ENCODE results near the gene RWDD1. TPM values are rescaled to one million over a fixed set of nuclear protein-coding genes. Genes with fewer than 3 reads are reported as not detected.
"Not testable (repeated sequence)": the region's sequence is repeated elsewhere in the genome, so short reads cannot be mapped to it uniquely, and the experiment has no call there.

RWDD1 gene
- total and polyA plus RNA-seq, 2 donors (not counting 1 experiment from before 2014, with no cell fraction given) = 18.0 to 22.4 TPM

GRCh38 chr6:116604868-116605267 lies 33.6 kb downstream of the RWDD1 start:
- CTCF ChIA-PET; ATAC-seq (ENCODE audit: low read depth); H3K9me3 ChIP-seq (ENCODE audit: control extremely low read depth in 1 of 3, control insufficient read depth in 2 of 3, insufficient read depth in 1 of 3, low read length in 2 of 3); H4K20me1 ChIP-seq (ENCODE audit: control insufficient read depth, insufficient read depth, low read length, poor library complexity, severe bottlenecking); H2AFZ ChIP-seq (ENCODE audit: insufficient read depth, low read depth, low read length, poor library complexity, severe bottlenecking); H3K4me3 ChIP-seq (ENCODE audit: control extremely low read depth in 1 of 5, extremely low read depth in 1 of 5, insufficient read depth in 1 of 5, low read depth in 2 of 5, low read length in 4 of 5); H3K27ac Mint-ChIP-seq; H3K4me3 Mint-ChIP-seq; H3K9ac ChIP-seq (ENCODE audit: low read length); H3K27ac ChIP-seq (ENCODE audit: low read length in 2 of 2); H3K4me1 Mint-ChIP-seq; DNase-seq; H3K9me3 Mint-ChIP-seq (ENCODE audit: insufficient read depth); H3K79me2 ChIP-seq (ENCODE audit: control insufficient read depth, insufficient read depth, low read length); H3K4me1 ChIP-seq (ENCODE audit: control insufficient read depth in 2 of 2, insufficient read depth in 2 of 2, low read length in 2 of 2); H3K4me2 ChIP-seq (replicated peaks; ENCODE audit: low read depth, low read length, poor library complexity, severe bottlenecking); H3K36me3 ChIP-seq (replicated peaks in 1 of 2; ENCODE audit: control extremely low read depth in 1 of 2, control insufficient read depth in 1 of 2, extremely low read depth in 1 of 2, insufficient read depth in 2 of 2, low read length in 1 of 2); POLR2A ChIA-PET; H3K27me3 ChIP-seq (replicated peaks in 1 of 4; ENCODE audit: control extremely low read depth in 1 of 4, control insufficient read depth in 3 of 4, insufficient read depth in 4 of 4, low read length in 3 of 4); intact Hi-C loops (cut with micrococcal nuclease); H3K27me3 Mint-ChIP-seq: not testable (repeated sequence)
- no CpG with 5 or more reads among the region's 3 CpGs for whole genome bisulfite sequencing (ENCODE audit: insufficient coverage)

- no peak overlapping the region for H2AFZ ChIP-seq (ENCODE audit: insufficient read depth, low read depth, low read length, poor library complexity, severe bottlenecking)
- TF ChIP-seq CTCF (IDR thresholded peaks at IDR 0.05) = no peak
- POLR2A ChIA-PET = no interaction called here
- CTCF ChIA-PET = no interaction called here
- peaks cover 0 to 3% of the 10 kb centered on the region in 2 experiments for H3K36me3 ChIP-seq (replicated peaks in 1 of 2; ENCODE audit: control extremely low read depth in 1 of 2, control insufficient read depth in 1 of 2, extremely low read depth in 1 of 2, insufficient read depth in 2 of 2, low read length in 1 of 2)
- no peaks in the 10 kb centered on the region for H3K4me1 ChIP-seq (ENCODE audit: control insufficient read depth in 2 of 2, insufficient read depth in 2 of 2, low read length in 2 of 2)
- no peaks in the 10 kb centered on the region for H3K27me3 ChIP-seq (replicated peaks in 1 of 4; ENCODE audit: control extremely low read depth in 1 of 4, control insufficient read depth in 3 of 4, insufficient read depth in 4 of 4, low read length in 3 of 4)
- H3K9ac ChIP-seq (ENCODE audit: low read length) = no peak overlapping the region
- Mint-ChIP-seq H3K9me3 (ENCODE audit: insufficient read depth) (peaks cover 5% of the 10 kb centered on the region), H3K4me3 (no peak overlapping the region), H3K27me3 (no peaks in the 10 kb centered on the region), H3K4me1 (no peaks in the 10 kb centered on the region), H3K27ac (no peak overlapping the region)
- no peak overlapping the region for H3K4me2 ChIP-seq (replicated peaks; ENCODE audit: low read depth, low read length, poor library complexity, severe bottlenecking)
- DNase-seq (no peak), ATAC-seq (ENCODE audit: low read depth) (no peak)
- no peaks in the 10 kb centered on the region for H3K79me2 ChIP-seq (ENCODE audit: control insufficient read depth, insufficient read depth, low read length)
- H3K9me3 ChIP-seq (ENCODE audit: control extremely low read depth in 1 of 3, control insufficient read depth in 2 of 3, insufficient read depth in 1 of 3, low read length in 2 of 3) = peaks cover 0 to 2% (median 0%) of the 10 kb centered on the region in 3 donors
- no peak overlapping the region for H3K4me3 ChIP-seq (ENCODE audit: control extremely low read depth in 1 of 5, extremely low read depth in 1 of 5, insufficient read depth in 1 of 5, low read depth in 2 of 5, low read length in 4 of 5)
- H3K27ac ChIP-seq (ENCODE audit: low read length in 2 of 2) = no peak overlapping the region
- no peaks in the 10 kb centered on the region for H4K20me1 ChIP-seq (ENCODE audit: control insufficient read depth, insufficient read depth, low read length, poor library complexity, severe bottlenecking)
- intact Hi-C loops (cut with micrococcal nuclease) = no loop called here
- WGBS (ENCODE audit: insufficient coverage) = 93% methylated on average over 3 of the region's 4 CpGs
Observed at GRCh38 chr6:116605935-116606334, 34.6 kb downstream of the RWDD1 start.
